Measurements from ENCODE around the gene ADCY7. TPM values are rescaled to one million over a fixed set of nuclear protein-coding genes. Genes with fewer than 3 reads are reported as not detected.
"Not testable (repeated sequence)": the region's sequence is repeated elsewhere in the genome, so short reads cannot be mapped to it uniquely, and the experiment has no call there.

Gene ADCY7
- total RNA-seq, 1 donor from 2014 or later, result 17.0 TPM

GRCh38 chr16:50238868-50239301 is 27.5 kb upstream of the ADCY7 start:
- Mint-ChIP-seq H3K9me3 (ENCODE audit: low read depth) (peaks cover 4% of the 10 kb centered on the region), H3K27ac (no peak overlapping the region), H3K4me1 (ENCODE audit: low read depth) (peaks cover 1% of the 10 kb centered on the region), H3K36me3 (ENCODE audit: insufficient read depth) (no peaks in the 10 kb centered on the region), H3K4me3 (ENCODE audit: low read depth) (no peak overlapping the region), H3K27me3 (peaks cover 8% of the 10 kb centered on the region)
- DNase-seq (ENCODE audit: low spot score, unreplicated experiment), result no peak
- TF ChIP-seq, protein P1, sequence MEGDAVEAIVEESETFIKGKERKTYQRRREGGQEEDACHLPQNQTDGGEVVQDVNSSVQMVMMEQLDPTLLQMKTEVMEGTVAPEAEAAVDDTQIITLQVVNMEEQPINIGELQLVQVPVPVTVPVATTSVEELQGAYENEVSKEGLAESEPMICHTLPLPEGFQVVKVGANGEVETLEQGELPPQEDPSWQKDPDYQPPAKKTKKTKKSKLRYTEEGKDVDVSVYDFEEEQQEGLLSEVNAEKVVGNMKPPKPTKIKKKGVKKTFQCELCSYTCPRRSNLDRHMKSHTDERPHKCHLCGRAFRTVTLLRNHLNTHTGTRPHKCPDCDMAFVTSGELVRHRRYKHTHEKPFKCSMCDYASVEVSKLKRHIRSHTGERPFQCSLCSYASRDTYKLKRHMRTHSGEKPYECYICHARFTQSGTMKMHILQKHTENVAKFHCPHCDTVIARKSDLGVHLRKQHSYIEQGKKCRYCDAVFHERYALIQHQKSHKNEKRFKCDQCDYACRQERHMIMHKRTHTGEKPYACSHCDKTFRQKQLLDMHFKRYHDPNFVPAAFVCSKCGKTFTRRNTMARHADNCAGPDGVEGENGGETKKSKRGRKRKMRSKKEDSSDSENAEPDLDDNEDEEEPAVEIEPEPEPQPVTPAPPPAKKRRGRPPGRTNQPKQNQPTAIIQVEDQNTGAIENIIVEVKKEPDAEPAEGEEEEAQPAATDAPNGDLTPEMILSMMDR (IDR thresholded peaks at IDR 0.05; ENCODE audit: unreplicated experiment), result no peak

- not testable (repeated sequence) for H3K36me3 Mint-ChIP-seq (ENCODE audit: insufficient read depth); H3K9me3 Mint-ChIP-seq (ENCODE audit: low read depth); H3K27ac Mint-ChIP-seq; H3K4me1 Mint-ChIP-seq (ENCODE audit: low read depth); H3K4me3 Mint-ChIP-seq (ENCODE audit: low read depth); DNase-seq (ENCODE audit: low spot score, unreplicated experiment)
- peaks cover 16% of the 10 kb centered on the region for H3K27me3 Mint-ChIP-seq
Observed at GRCh38 chr16:50243024-50243423, 23.3 kb upstream of the ADCY7 start.

- H3K27me3 Mint-ChIP-seq, result peaks cover 16% of the 10 kb centered on the region
- H3K9me3 Mint-ChIP-seq (ENCODE audit: low read depth), result no peaks in the 10 kb centered on the region
- DNase-seq (ENCODE audit: low spot score, unreplicated experiment), result no peak
- H3K27ac Mint-ChIP-seq, result no peak overlapping the region
- peaks cover 3% of the 10 kb centered on the region for H3K4me1 Mint-ChIP-seq (ENCODE audit: low read depth)
- TF ChIP-seq, protein P1 (IDR thresholded peaks at IDR 0.05; ENCODE audit: unreplicated experiment), result no peak
- H3K36me3 Mint-ChIP-seq (ENCODE audit: insufficient read depth), result no peaks in the 10 kb centered on the region
- H3K4me3 Mint-ChIP-seq (ENCODE audit: low read depth), result no peak overlapping the region
Observed at GRCh38 chr16:50244140-50244503, 22.2 kb upstream of the ADCY7 start.

GRCh38 chr16:50244504-50245416 is 21.6 kb upstream of the ADCY7 start:
- TF ChIP-seq, protein P1 (IDR thresholded peaks at IDR 0.05; ENCODE audit: unreplicated experiment), result no peak
- Mint-ChIP-seq H3K27ac (no peak overlapping the region), H3K36me3 (ENCODE audit: insufficient read depth) (no peaks in the 10 kb centered on the region), H3K4me3 (ENCODE audit: low read depth) (peak overlapping the region; percentile 67), H3K27me3 (peaks cover 16% of the 10 kb centered on the region), H3K4me1 (ENCODE audit: low read depth) (peaks cover 5% of the 10 kb centered on the region), H3K9me3 (ENCODE audit: low read depth) (no peaks in the 10 kb centered on the region)
- DNase-seq (ENCODE audit: low spot score, unreplicated experiment), result no peak

GRCh38 chr16:50245417-50246298 is 20.7 kb upstream of the ADCY7 start:
- Mint-ChIP-seq H3K36me3 (ENCODE audit: insufficient read depth) (no peaks in the 10 kb centered on the region), H3K9me3 (ENCODE audit: low read depth) (no peaks in the 10 kb centered on the region), H3K4me1 (ENCODE audit: low read depth) (peaks cover 6% of the 10 kb centered on the region), H3K4me3 (ENCODE audit: low read depth) (peak overlapping the region; percentile 67), H3K27me3 (peaks cover 12% of the 10 kb centered on the region), H3K27ac (no peak overlapping the region)
- TF ChIP-seq, protein P1 (IDR thresholded peaks at IDR 0.05; ENCODE audit: unreplicated experiment), result peak; percentile 50
- peak; percentile 51 for DNase-seq (ENCODE audit: low spot score, unreplicated experiment)
